Activated CD4-positive, alpha-beta T cell treated with anti-CD3 and anti-CD28 coated beads for 48 hours (primary cell): ENCODE measurements around the gene COL26A1.
"Not testable (repeated sequence)": the region's sequence is repeated elsewhere in the genome, so short reads cannot be mapped to it uniquely, and the experiment has no call there.

ENCODE experiments used
- DNase-seq: peaks from one replicate; pipeline ENCODE4 v3.0.0-alpha.2; 2020

The COL26A1 gene

DNA sequence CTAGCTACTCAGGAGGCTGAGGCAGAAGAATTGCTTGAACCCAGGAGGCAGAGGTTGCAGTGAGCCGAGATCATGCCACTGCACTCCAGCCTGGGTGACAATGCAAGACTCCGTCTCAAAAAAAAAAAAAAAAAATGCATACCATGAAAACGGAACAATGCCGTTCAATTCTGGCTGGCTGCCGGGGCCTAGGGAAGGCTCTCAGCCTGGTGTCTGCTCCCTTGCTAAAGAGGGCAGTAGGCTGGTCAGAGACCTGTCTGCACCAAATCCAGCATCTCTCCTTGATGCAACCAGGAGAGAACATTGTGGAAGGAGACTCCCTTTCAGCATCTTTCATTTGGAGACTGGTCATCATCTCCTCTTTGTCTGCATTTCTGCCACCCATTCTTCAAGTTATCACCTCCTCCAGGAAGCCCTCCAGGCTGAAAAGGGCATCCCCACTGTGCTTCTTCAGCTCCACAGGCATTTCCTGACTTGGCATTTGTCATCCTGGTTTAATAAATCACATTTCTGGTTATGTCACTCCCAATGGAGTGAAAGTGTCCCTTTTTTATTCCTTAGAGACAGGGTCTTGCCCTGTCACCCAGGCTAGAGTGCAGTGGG, 241.8 kb downstream of the COL26A1 start:
- no peak for DNase-seq

DNA sequence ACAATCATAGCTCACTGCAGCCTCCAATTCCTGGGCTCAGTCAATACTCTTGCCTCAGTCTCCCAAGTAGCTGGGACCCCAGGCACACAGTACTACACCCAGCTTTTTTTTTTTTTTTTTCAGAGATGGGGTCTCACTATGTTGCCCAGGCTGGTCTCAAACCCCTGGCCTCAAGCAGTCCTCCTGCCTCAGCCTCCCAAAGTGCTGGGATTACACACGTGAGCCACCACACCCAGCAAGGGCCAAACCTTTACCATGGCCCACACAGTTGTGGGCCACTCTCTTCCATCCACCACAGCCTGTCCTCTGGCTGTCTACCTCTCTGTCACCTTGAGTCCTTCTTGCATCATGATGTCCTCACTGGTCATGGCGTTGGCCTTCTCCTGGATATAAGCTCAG, 242.3 kb downstream of the COL26A1 start:
- DNase-seq = not testable (repeated sequence)

DNA sequence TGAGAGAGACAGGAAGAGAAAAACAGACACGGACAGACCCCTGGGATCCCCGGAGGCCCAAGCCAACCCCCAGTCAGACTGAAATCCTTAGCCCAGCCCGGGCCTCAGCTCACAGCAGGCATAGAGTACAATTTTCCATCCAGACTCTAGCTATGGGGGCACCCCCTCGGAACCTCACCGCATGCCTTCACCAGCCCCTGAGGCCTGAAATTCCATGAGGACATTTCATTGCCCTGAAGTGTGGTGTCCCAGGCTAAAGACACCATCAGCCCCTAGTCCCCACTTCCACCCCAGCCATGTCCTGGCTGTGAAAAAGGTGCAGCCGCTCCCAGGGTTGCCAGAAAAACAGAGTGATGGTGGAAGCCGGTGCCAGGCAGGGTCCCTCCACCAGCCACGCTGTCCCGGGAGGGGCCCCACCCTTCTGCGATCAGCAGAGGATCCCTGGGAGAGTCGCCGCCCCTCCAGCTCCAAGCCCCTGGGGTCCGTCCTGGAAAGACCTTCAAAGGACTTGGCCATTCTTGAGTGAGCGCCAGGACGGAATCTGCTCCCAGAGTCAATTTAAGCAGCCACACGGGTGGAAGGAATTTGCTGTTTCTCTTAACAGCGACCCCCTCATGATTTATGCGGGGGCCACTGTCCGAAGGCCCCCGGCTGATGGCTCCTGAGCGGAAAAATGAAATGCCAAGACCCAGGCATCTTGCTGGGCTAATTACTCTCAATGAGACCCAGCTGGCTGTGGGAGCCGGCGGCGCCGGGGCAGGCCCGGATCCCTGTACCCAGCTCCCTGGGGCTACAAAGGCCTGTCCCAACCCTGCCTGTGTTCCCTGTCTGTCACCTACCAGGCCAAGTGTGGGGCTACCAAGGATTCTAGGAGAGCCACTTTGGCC, 243.2 kb downstream of the COL26A1 start:
- DNase-seq = no peak

DNA sequence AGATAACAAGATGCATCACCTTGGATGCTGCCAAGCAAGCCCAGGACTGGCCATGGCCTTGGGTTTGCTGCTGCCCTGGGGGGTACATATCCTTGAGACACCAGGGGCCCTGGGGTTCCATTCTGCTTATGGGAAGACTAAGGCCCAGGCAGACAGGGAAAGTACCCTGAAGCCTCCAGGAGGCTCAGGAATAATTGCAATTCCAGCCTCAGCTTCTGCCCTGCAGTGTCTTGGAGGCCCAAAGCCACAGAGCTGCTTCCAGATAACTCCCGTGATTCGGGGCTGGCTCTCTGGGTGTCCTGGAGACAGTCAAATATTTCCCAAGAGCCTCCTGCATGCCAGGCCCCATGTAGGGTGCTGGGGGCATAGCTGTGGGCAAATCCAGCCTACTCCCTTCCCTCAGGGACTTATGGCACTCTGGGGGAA, 243.8 kb downstream of the COL26A1 start:
- no peak for DNase-seq
